ENCODE measurements around the gene OR4X2.

The OR4X2 gene

GRCh38 chr11:48272606-48273005, 27.7 kb downstream of the OR4X2 start:
- H3K36me3 ChIP-seq (ENCODE audit: control insufficient read depth, low read depth, low read length): no peaks in the 10 kb centered on the region
- H3K9ac ChIP-seq (ENCODE audit: low read length): no peak overlapping the region
- H3K27me3 ChIP-seq (ENCODE audit: control insufficient read depth, insufficient read depth, low read length): no peaks in the 10 kb centered on the region
- H3K4me1 ChIP-seq (ENCODE audit: control insufficient read depth, low read depth, low read length): no peaks in the 10 kb centered on the region
- no peak overlapping the region for H3K4me3 ChIP-seq (ENCODE audit: low read length)
- H3K9me3 ChIP-seq (ENCODE audit: control insufficient read depth, low read depth, low read length): peaks cover 64% of the 10 kb centered on the region
- H3K27ac ChIP-seq (ENCODE audit: low read length): no peak overlapping the region
